Measurements from ENCODE around the gene ELF5.

Gene ELF5

GRCh38 chr11:34513682-34514449 lies at the start of gene ELF5:
Gene ELF5 (minus strand): TSS chr11:34513794. CDS start chr11:34505749, 8,045 bp downstream.
- no peak for DNase-seq (ENCODE audit: low read depth, low spot score)

DNA sequence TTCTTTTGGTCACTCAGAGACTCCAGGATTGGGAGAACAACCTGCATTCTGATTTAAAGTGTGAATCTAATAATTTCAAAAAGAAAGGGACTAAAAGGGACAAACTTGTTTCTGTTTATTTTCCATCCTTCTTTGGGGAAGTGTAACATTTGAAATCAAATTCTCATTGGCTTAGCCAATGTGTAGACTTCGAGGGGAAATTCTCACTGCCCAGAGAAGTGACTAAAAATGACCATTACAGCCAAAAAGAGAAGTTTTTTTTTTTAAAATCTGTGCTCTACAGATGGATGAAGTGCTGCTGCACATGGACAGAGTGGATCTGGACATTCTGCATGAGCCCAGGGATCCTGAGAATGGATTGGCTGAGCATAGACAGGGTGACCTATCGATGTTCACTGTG lies 49.4 kb upstream of the ELF5 start:
- DNase-seq (ENCODE audit: low read depth, low spot score): no peak

DNA sequence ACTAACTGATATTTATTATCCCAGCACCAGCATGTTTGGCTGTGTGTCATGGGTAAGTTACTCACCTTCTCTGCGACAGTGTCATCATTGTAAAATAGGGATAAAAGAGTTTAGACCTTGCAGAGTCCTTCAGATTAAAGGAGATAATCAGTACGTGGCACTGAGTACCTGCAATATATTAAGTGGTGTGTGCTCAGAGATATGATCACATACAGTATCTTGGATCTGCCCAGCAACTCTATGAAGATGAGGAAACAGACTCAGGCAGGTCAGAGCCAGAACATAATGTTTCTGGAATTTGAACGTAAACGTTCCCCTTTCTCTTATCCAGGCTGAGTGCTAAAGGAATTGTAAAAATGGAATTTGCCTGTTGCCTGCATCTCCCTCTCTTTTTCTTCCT lies 46.9 kb upstream of the ELF5 start:
- no peak for DNase-seq (ENCODE audit: low read depth, low spot score)

GRCh38 chr11:34558673-34559072 lies 45.1 kb upstream of the ELF5 start:
- DNase-seq (ENCODE audit: low read depth, low spot score): no peak

GRCh38 chr11:34558211-34558610 lies 44.6 kb upstream of the ELF5 start:
- no peak for DNase-seq (ENCODE audit: low read depth, low spot score)

- DNase-seq (ENCODE audit: low read depth, low spot score): no peak
Observed at GRCh38 chr11:34552270-34552669, 38.7 kb upstream of the ELF5 start.

DNA sequence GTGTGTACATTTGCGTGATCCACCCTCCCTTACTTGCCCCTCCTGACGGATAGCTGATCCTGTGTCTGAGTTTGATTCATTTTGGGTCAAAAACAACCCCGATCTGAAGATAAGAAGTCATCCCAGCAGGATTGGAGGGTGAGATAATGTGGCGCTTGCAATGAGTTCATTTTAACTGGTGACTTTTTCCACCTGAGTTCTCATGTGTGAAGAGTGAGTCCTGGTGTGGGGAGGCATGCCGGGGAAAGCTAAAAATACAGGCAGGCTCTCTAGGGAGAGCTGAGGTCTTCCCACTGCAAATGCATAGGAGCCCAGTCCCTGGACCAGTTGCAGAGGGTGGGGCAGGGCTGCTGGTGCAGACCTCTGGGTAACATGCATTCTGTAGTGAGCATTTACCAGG lies 35.7 kb upstream of the ELF5 start:
- no peak for DNase-seq (ENCODE audit: low read depth, low spot score)

DNA sequence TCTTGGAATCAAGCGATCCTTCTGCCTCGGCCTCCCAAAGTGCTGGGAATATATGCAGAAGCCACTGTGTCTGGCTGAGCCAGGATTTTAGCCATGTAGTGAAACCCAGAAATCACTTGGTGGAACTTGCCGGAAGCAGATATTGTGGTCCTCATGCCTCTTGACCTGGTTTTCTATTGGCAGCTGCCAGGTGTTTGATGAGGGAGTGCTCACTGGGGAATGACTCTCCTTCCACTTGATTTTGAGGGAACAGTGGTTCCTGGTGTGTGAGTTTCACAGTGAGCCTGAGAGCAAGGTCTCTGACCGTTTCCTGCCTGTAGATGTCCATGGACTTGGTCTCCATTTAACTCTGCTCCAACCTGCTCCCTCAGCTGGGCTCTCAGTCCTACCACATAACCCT lies 34.7 kb upstream of the ELF5 start:
- DNase-seq (ENCODE audit: low read depth, low spot score): no peak

DNA sequence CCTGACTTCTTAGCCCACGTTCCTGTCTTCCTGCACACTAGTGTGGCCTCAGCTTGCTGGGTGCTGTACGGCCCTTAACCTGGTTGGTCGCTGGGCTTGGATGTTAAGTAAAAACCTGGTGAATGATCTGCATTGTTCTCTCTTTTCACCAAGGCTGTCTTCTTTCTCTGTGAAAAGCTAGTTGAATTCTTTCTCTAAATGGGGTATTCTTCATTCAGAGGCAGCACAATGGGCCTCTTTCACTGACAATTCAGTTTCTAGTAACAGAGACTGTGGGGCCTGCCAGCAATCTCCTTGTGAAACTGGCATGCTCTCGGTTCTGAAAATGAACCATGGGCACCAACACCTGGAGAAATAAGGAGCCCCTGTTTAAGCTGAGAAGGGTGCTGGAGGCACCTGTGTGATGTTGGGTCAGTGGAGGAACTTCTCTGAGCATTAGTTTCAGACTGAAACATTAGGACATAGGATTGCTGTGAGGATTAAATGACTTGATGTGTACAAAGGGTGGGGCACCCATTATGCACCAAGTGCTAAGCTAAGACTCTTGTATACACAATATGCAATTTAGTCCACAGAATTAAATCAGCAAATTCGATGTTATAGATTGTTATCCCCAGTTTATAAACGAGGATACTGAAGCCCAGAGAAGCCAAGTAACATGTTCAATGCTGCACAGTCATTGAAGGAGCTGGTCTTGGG lies 33.1 kb upstream of the ELF5 start:
- no peak for DNase-seq (ENCODE audit: low read depth, low spot score)

DNA sequence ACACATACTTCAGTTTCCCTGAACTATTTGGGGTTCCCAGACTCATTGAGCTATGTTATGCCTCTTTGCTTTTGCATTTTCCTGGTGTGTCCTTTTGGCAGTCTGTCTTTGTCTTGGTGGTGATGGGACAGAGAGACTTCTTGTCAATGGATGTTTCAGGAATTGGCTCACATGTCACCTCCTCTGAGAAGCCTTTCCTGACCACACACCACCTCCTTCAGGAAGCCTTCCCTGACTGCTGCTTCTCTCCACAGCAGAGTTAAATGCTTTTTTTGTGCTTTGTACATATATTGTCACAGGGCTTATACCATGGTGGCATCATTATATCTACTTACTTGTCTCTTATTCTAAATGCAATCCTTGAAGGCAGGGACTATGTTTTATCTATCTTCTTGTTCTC lies 28.5 kb upstream of the ELF5 start:
- DNase-seq (ENCODE audit: low read depth, low spot score): no peak

DNA sequence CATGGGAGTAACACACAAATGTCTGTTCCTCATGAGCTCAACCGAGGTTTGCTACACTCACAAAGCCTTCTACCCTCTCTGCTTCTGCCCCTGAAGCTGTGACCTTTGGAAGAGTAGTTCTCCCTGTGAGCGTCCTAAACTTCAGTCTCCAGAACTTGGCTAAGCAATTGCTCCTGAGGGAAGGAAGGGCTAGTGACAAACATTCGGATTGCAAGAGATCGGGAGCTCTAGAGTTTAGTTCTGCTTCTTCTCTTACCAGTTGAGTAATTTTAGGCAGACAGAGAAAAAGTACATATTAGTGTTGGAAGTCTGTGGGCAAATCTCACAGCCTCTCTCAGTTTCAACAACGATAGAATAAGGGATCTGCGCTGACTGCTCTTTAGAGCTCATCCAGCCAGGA lies 27.3 kb upstream of the ELF5 start:
- DNase-seq (ENCODE audit: low read depth, low spot score): no peak

GRCh38 chr11:34537636-34538035 lies 24.0 kb upstream of the ELF5 start:
- DNase-seq (ENCODE audit: low read depth, low spot score): no peak

DNA sequence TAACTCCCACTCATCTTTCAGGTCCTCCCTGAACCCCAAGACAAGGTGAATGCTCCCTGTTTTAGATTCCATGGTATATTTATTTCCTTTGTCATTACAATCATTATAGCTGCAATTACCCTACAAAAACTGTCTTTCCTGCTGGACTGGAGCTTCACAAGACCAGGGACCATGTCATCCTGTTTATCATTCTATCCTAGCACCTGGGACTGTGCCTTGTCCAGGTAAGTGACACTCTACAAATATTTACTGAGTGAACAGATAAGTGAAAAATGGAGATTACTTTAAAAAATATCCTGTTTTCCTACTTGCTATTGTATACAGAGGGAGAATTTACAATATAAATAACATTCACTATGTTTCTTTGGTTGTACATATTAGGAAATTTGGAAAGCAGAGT lies 22.5 kb upstream of the ELF5 start:
- DNase-seq (ENCODE audit: low read depth, low spot score): no peak

- DNase-seq (ENCODE audit: low read depth, low spot score): no peak
Observed at GRCh38 chr11:34534826-34535225, 21.2 kb upstream of the ELF5 start.

- DNase-seq (ENCODE audit: low read depth, low spot score): no peak
Observed at GRCh38 chr11:34531663-34532062, 18.1 kb upstream of the ELF5 start.

- DNase-seq (ENCODE audit: low read depth, low spot score): no peak
Observed at GRCh38 chr11:34530545-34531234, 17.1 kb upstream of the ELF5 start.

- no peak for DNase-seq (ENCODE audit: low read depth, low spot score)
Observed at GRCh38 chr11:34529643-34530042, 16.0 kb upstream of the ELF5 start.

GRCh38 chr11:34528072-34528471 lies 14.5 kb upstream of the ELF5 start:
- no peak for DNase-seq (ENCODE audit: low read depth, low spot score)

- DNase-seq (ENCODE audit: low read depth, low spot score): no peak
Observed at GRCh38 chr11:34525888-34526657, 12.5 kb upstream of the ELF5 start.

DNA sequence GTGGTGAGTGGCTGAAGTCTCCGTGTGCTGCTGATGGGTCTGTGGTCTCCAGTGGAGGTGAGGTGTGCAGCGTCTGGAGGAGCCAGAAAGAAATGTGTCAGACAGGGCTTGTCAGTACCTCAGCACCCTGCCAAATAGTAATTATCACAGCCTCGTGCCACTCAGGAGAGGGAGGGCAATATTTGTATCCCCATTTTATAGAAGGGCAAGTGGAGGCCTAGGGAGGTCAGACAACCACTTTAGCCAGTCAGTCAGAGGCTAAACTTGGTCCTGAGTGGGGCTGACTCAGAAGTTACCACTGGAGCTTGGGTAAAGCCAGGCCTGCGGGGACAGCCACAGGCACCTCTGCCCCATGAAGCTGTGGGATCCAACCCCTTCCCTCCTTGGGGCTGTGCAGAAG lies 11.5 kb upstream of the ELF5 start:
- DNase-seq (ENCODE audit: low read depth, low spot score): no peak

DNA sequence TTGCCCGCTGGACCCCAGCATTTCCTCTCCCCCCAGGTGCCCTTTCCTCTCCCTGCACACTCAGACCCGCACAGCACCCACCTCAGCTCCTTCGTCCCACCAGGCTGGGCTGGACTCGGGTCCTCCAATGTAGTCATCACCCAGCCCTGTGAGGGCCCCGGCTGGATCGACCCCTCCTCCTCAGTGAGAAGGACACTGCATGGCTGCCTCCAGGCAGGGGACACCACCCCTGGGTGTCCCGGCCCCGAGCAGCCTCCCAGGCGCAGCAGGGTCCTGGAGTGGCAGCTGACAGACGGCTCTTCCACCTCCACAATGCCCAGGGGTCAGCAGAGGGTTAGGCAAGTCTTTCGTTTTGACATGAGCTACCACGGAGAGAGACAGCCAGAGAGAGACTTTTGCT lies 11.1 kb upstream of the ELF5 start:
- no peak for DNase-seq (ENCODE audit: low read depth, low spot score)

GRCh38 chr11:34523053-34523452 lies 9.5 kb upstream of the ELF5 start:
- DNase-seq (ENCODE audit: low read depth, low spot score): no peak

All from brain pericyte (primary cell).